ENCODE data around the gene C12orf43.

Gene C12orf43

GRCh38 chr12:121005346-121005815, 10.9 kb downstream of the C12orf43 start:
- TF ChIP-seq GLIS1 (tag by site-specific recombination; IDR thresholded peaks at IDR 0.05), result no peak
- no peak for TF ChIP-seq PBX3 (CRISPR knock-in tag; IDR thresholded peaks at IDR 0.05)
- TF ChIP-seq ZNF266 (tag by site-specific recombination; IDR thresholded peaks at IDR 0.05; ENCODE audit: low read depth), result no peak
- TF ChIP-seq CTCF (tag by site-specific recombination; IDR thresholded peaks at IDR 0.05), result 0 out of 2 replicates have a peak, but pooled peaks have one; percentile 45
- no peak for TF ChIP-seq ZNF660 (tag by site-specific recombination; IDR thresholded peaks at IDR 0.05)
- no peak for TF ChIP-seq SP7 (tag by site-specific recombination; IDR thresholded peaks at IDR 0.05)
- TF ChIP-seq ZNF175 (tag by site-specific recombination; IDR thresholded peaks at IDR 0.05), result no peak
- TF ChIP-seq ZNF521 (tag by site-specific recombination; IDR thresholded peaks at IDR 0.05), result no peak
- TF ChIP-seq ZNF843 (tag by site-specific recombination; IDR thresholded peaks at IDR 0.05), result no peak
- peak; percentile 48 for TF ChIP-seq ZNF654 (tag by site-specific recombination; IDR thresholded peaks at IDR 0.05; ENCODE audit: low read depth)
- TF ChIP-seq ZNF140 (tag by site-specific recombination; IDR thresholded peaks at IDR 0.05), result no peak
- peak; percentile 98 for TF ChIP-seq ZSCAN30 (tag by site-specific recombination; IDR thresholded peaks at IDR 0.05)
- TF ChIP-seq ZNF350 (tag by site-specific recombination; IDR thresholded peaks at IDR 0.05), result no peak
- no peak for TF ChIP-seq ZNF10 (tag by site-specific recombination; IDR thresholded peaks at IDR 0.05)
- peaks cover 26 to 88% of the 10 kb centered on the region in 2 experiments; a peak in 2 of 3 replicates for H3K36me3 ChIP-seq (ENCODE audit: control insufficient read depth in 2 of 2, insufficient read depth in 1 of 2, low read length in 2 of 2)
- H3K4me3 ChIP-seq (ENCODE audit: low read depth, low read length), result no peak overlapping the region
- H3K27ac ChIP-seq (ENCODE audit: extremely low read depth, low read depth, low read length), result no peak overlapping the region
- no peaks in the 10 kb centered on the region for H3K4me1 ChIP-seq (ENCODE audit: control insufficient read depth, insufficient read depth, low read length)
- CTCF ChIA-PET, result interaction anchor here (0.5 to 3.4 kb wide), 31 partner anchors 9 to 1660 kb away, joined by 3 to 25 read pairs (median 4); partner anchors contain the start of genes C12orf43 and HNF1A
- H3K9me3 ChIP-seq (ENCODE audit: control insufficient read depth, insufficient read depth, low read depth, low read length), result no peaks in the 10 kb centered on the region
- POLR2A ChIA-PET, result interaction anchor here (0.6 to 1.7 kb wide), 2 partner anchors 424 to 605 kb away, joined by 3 to 7 read pairs; partner anchors contain the start of gene POP5

GRCh38 chr12:121004253-121004815, 12.0 kb downstream of the C12orf43 start:
- Histone ChIP-seq H3K36me3 (ENCODE audit: control insufficient read depth in 2 of 2, insufficient read depth in 1 of 2, low read length in 2 of 2) (peaks cover 20 to 77% of the 10 kb centered on the region in 2 experiments; a peak in 2 of 3 replicates), H3K27ac (ENCODE audit: extremely low read depth, low read depth, low read length) (no peak overlapping the region), H3K4me1 (ENCODE audit: control insufficient read depth, insufficient read depth, low read length) (no peaks in the 10 kb centered on the region), H3K9me3 (ENCODE audit: control insufficient read depth, insufficient read depth, low read depth, low read length) (no peaks in the 10 kb centered on the region), H3K4me3 (ENCODE audit: low read depth, low read length) (no peak overlapping the region)
- ChIA-PET POLR2A (no interaction called here), CTCF (interaction anchor here (0.9 to 3.4 kb wide), 7 partner anchors 10 to 105 kb away, joined by 3 to 25 read pairs (median 12); partner anchors contain the start of gene C12orf43)
- TF ChIP-seq BCL11A (tag by site-specific recombination; IDR thresholded peaks at IDR 0.05; ENCODE audit: low read depth), result no peak

GRCh38 chr12:121003650-121004049, 12.6 kb downstream of the C12orf43 start:
- CTCF ChIA-PET, result interaction anchor here (2.1 kb wide), 1 partner anchor 10 kb away, joined by 10 read pairs; no protein-coding TSS in a partner anchor
- POLR2A ChIA-PET, result no interaction called here
- no peak for TF ChIP-seq ZNF391 (tag by site-specific recombination; IDR thresholded peaks at IDR 0.05; ENCODE audit: borderline replicate concordance, low read depth)
- no peak for TF ChIP-seq ZNF133 (tag by site-specific recombination; IDR thresholded peaks at IDR 0.05)
- TF ChIP-seq ZXDB (tag by site-specific recombination; IDR thresholded peaks at IDR 0.05), result no peak
- TF ChIP-seq GLIS1 (tag by site-specific recombination; IDR thresholded peaks at IDR 0.05), result no peak
- no peak for TF ChIP-seq ZNF837 (tag by site-specific recombination; IDR thresholded peaks at IDR 0.05)
- TF ChIP-seq ZNF24 (tag by site-specific recombination; IDR thresholded peaks at IDR 0.05), result no peak
- no peak for TF ChIP-seq ZSCAN16 (tag by site-specific recombination; IDR thresholded peaks at IDR 0.05)
- TF ChIP-seq ELK4 (IDR thresholded peaks at IDR 0.05; ENCODE audit: borderline replicate concordance, low read depth, low read length), result no peak
- TF ChIP-seq ZNF140 (tag by site-specific recombination; IDR thresholded peaks at IDR 0.05), result no peak
- TF ChIP-seq AEBP2 (tag by site-specific recombination; IDR thresholded peaks at IDR 0.05; ENCODE audit: borderline replicate concordance), result no peak
- no peak for TF ChIP-seq ZNF639 (tag by site-specific recombination; IDR thresholded peaks at IDR 0.05)
- no peak for TF ChIP-seq ZNF48 (tag by site-specific recombination; IDR thresholded peaks at IDR 0.05)

More at GRCh38 chr12:121003650-121004049, 12.6 kb downstream of the C12orf43 start:
- Histone ChIP-seq H3K4me1 (ENCODE audit: control insufficient read depth, insufficient read depth, low read length) (no peaks in the 10 kb centered on the region), H3K4me3 (ENCODE audit: low read depth, low read length) (no peak overlapping the region), H3K27ac (ENCODE audit: extremely low read depth, low read depth, low read length) (no peak overlapping the region), H3K36me3 (ENCODE audit: control insufficient read depth in 2 of 2, insufficient read depth in 1 of 2, low read length in 2 of 2) (peaks cover 16 to 70% of the 10 kb centered on the region in 2 experiments; a peak in 2 of 3 replicates), H3K9me3 (ENCODE audit: control insufficient read depth, insufficient read depth, low read depth, low read length) (no peaks in the 10 kb centered on the region)
